GM18858 (cell line): ENCODE data around the gene RPL15.

ENCODE experiments used
- ATAC-seq: cut with Tn5 transposase; IDR thresholded peaks from one replicate; pipeline ENCODE4 v1.9.1; 2021; ENCODE audit not compliant: unreplicated experiment

RPL15 gene

DNA sequence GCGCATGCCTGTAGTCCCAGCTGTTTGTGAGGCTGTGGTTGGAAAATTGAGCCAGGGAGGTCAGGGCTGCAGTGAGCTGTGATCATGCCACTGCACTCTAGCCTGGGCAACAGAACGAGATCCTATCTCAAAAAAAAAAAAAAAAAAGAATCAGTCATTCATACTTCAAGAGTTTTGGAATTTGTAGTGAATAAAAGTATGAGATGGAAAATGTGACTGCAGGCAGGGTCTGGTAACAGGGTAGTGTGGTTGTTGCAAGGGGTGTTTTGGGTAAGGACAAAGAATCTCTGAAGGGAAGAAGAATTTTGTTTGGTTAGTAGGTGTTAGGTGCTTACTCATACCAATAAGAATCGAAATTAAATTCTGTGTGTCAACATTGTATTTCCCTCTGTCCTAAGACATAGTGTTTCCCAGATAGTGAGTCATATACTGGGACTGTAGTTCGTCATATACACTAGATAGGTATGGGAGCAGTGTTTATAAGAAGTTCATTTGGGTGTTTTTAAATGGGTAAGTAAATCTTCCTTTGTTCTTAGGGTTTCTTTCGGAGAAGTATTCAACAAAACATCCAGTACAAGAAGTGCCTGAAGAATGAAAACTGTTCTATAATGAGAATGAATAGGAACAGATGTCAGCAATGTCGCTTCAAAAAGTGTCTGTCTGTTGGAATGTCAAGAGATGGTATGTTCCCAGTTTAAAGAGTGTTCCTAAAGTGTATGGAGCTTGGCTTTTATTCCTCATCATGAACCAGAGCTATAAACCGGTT is 42.4 kb downstream of the RPL15 start:
- no peak for ATAC-seq

DNA sequence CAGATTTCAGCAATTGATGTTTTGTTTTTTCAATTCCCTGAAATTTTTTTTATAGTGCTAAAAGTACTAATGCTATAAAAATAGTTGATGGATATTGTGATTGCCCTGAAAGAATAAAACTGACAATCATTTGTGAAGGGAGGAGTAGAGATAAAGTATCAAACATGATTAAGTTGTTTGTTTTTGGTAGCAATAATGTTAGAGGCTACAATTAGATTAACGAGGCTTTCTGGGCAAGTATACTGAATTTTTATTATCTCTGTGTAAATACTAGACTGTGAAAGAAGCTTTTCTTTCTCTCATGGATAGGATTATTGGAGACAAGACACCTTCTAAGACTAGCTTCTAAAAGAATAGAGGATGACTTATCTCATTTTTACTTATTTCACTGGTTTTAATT is 43.7 kb downstream of the RPL15 start:
- ATAC-seq: no peak

DNA sequence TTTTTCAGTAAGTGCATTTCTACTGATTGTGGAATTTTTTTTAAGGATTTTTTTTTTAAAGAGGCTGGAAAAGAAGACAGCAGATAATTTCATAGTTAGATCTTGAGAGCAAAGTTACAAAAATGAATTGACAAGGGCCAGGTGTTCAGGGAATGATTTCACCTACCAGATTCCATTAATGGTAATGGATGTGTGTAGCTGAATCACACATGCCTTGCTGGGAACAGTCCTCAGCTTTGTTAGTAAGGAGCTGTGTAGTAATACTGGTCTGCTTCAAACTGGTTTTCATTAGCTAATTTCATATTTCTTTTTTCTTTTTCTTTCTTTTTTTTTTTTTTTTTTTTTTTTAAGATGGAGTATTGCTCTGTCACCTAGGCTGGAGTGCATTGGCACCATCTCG is 44.1 kb downstream of the RPL15 start:
- no peak for ATAC-seq

DNA sequence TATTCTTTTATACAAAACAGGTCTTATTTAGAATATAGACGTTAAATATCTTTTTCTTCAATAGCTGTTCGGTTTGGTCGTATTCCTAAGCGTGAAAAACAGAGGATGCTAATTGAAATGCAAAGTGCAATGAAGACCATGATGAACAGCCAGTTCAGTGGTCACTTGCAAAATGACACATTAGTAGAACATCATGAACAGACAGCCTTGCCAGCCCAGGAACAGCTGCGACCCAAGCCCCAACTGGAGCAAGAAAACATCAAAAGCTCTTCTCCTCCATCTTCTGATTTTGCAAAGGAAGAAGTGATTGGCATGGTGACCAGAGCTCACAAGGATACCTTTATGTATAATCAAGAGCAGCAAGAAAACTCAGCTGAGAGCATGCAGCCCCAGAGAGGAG is 45.0 kb downstream of the RPL15 start:
- no peak for ATAC-seq

DNA sequence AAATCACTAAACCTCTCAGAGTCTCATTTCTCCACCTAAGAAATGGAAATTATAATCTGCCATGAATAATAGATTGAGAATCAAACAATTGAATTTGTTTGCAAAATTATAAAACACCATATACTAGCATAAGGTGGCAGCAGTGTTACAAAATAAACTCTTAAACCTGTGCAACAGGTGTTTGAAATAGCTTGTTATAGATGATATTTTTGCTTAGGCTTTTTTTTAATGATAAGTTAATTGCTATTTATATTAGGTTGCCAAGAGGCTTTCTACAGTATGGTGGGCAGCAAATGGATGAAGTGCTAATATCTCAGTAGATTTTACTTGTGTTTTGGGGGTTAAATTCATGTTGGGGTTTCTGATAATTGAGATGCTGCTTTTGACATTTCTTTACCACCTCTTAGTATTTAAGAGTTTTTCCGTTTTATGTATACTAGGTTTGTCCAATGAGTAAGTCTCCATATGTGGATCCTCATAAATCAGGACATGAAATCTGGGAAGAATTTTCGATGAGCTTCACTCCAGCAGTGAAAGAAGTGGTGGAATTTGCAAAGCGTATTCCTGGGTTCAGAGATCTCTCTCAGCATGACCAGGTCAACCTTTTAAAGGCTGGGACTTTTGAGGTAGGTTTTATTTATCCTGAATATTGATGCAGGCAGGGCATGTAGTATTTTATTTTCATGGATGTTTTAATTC is 47.8 kb downstream of the RPL15 start:
- ATAC-seq: no peak

DNA sequence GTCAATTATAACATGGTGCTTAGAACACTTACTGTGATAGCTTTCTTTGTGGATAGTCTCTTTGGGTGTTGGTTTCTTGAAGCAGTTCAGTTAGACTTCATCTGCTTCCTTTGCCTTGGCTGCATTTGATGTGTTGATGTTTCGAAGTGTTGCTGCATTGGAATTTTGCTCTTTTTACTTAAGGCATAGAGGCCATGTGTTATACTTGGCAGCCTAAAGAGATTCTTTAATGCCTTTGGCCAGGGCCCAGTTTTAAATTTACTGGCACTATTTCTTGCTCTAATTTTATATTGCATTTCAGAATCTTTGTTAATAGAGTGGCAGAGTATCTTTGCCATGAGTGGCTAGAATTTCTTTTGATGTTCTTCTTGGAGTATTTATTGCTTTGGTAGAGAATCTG is 49.4 kb downstream of the RPL15 start:
- ATAC-seq: no peak

DNA sequence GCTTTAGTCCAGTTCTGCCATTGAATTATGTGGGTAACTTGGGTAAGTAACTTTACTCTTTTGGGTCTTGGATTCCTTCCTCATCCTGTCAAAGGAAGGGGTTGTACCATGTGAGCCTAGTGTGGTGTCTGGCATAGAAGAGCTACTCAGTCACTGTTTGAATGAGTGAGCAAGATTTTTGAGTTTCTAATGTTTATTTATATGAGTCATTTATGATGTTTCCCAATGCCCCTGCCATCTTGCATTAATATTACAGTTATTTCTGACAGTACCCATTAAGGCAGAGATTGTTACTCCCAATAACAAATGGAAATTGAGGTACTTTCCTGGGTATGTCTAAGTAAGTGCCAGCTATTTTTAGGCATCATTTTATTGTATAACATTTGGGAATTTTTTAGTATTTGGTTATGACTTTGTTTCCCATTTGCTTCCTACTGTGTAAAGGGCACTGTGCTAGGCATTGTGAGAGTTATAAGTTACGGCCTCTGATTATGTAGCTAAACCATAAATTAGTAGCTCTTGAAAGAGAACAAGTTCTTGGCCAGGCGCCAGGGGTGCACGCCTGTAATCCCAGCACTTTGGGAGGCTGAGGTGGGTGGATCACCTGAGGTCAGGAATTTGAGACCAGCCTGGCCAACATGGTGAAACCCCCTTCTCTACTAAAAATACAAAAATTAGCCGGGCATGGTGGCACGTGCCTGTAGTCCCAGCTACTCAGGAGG is 51.7 kb downstream of the RPL15 start:
- no peak for ATAC-seq

DNA sequence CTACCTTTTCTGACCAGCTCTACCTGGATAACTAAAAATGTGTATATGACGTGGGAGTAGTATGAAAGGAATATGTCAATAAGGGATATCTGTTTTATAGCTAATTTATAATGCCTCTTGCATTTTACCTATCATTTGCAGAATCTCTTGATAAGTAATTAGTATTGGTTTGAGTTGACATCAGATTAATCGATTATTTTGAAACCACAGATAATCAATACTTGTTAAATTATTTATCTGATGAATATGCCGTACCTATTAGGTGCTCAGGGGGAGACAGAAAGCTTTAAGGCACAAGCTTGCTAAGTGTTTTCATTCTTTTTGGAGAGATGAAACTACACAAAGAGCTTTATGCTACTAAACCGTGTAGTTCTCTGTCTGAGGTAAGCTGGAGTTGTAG is 52.5 kb downstream of the RPL15 start:
- no peak for ATAC-seq
